HCT116 (cell line): Measurements from ENCODE around the gene TMEM234. TPM values are rescaled to one million over a fixed set of nuclear protein-coding genes. Genes with fewer than 3 reads are reported as not detected.

ENCODE experiments used
- ATAC-seq: fragments of 200-7000 bp; cut with Tn5 transposase; 2 replicates; pipeline ENCODE4 v1.9.1; 2020; ENCODE audit warnings: mild to moderate bottlenecking, moderate library complexity
- BruUV-seq: library from RNA; stranded (reverse); fragments of 400-500 nt; replicated peaks from 2 replicates; lab custom pipeline; 2021; lab: Mats Ljungman, UMichigan
- CTCF ChIA-PET: fragments of 300-600 bp; sonication (Branson Sonifier 250); formaldehyde crosslinking; loops from one replicate; lab custom pipeline; 2021; ENCODE audit warnings: antibody characterized with exemption; lab: Charles Lee
- POLR2A ChIA-PET: fragments of 300-600, 350-600 bp; sonication (Branson Sonifier 250); formaldehyde crosslinking; loops from one replicate; lab custom pipeline; 2021; ENCODE audit warnings: antibody characterized with exemption; lab: Charles Lee
- RAD21 ChIA-PET, 2 experiments: fragments of 300-600 bp; sonication (Branson Sonifier 250); formaldehyde crosslinking; loops; one replicate each; lab custom pipeline; 2023; ENCODE audit warnings: low total read pairs in 2 of 2; ENCODE audit not compliant: uncharacterized antibody in 2 of 2, unreplicated experiment in 2 of 2, low non-redundant PET in 1 of 2; lab: Charles Lee
- DNase-seq: peaks from one replicate; pipeline ENCODE4 v3.0.0-alpha.2; 2010; ENCODE audit warnings: low read depth, low spot score
- H2AFZ ChIP-seq: fragments of 200-600 bp; shearing (Covaris generic), sonication (generic); 2 replicates; pipeline ENCODE4 v1.6.1; 2017; ENCODE audit warnings: low read depth, mixed run types, mixed read lengths, antibody characterized with exemption, low read length; ENCODE audit not compliant: poor library complexity, severe bottlenecking
- H3K27ac ChIP-seq: 2 replicates; pipeline ENCODE4 v1.5.1; 2012; ENCODE audit warnings: low read depth, low read length
- H3K27me3 ChIP-seq: fragments of 200-600 bp; sonication (generic); 2 replicates; pipeline ENCODE4 v1.6.1; 2016; ENCODE audit warnings: mixed run types, low read length, mixed read lengths; ENCODE audit not compliant: insufficient read depth
- H3K36me3 ChIP-seq, 2 experiments: fragments of 200-500 bp in 1 of 2; fragments of 200-600 bp in 1 of 2; sonication (Bioruptor generic) in 1 of 2; sonication (generic) in 1 of 2; 2 replicates each; pipeline versions ENCODE4 v1.5.1 to v1.6.1; 2014 to 2016; ENCODE audit warnings: low read length in 2 of 2, inconsistent platforms in 1 of 2, mixed read lengths in 1 of 2, mixed run types in 1 of 2; ENCODE audit not compliant: insufficient read depth in 2 of 2, control insufficient read depth in 1 of 2
- H3K4me1 ChIP-seq, 2 experiments: fragments of 200-600 bp in 1 of 2; sonication (generic) in 1 of 2; 2 replicates each; pipeline versions ENCODE4 v1.5.1 to v1.6.1; 2012 to 2017; ENCODE audit warnings: low read length in 2 of 2, inconsistent platforms in 1 of 2, mild to moderate bottlenecking in 1 of 2, mixed read lengths in 1 of 2, mixed run types in 1 of 2, moderate library complexity in 1 of 2; ENCODE audit not compliant: insufficient read depth in 2 of 2, control insufficient read depth in 1 of 2
- H3K4me2 ChIP-seq: fragments of 200-600 bp; sonication (generic); 2 replicates; pipeline ENCODE4 v1.6.1; 2017; ENCODE audit warnings: mixed run types, low read length, mixed read lengths
- H3K4me3 ChIP-seq, 2 experiments: fragments of 200-600 bp in 1 of 2; sonication (generic) in 1 of 2; replicated peaks in 1 of 2; 2 replicates each; pipeline ENCODE4 v1.5.1; 2011 to 2016; ENCODE audit warnings: low read length in 2 of 2, control low read depth in 1 of 2, low read depth in 1 of 2, mild to moderate bottlenecking in 1 of 2, mixed read lengths in 1 of 2, mixed run types in 1 of 2
- H3K79me2 ChIP-seq: fragments of 200-600 bp; sonication (generic); 2 replicates; pipeline ENCODE4 v1.6.1; 2017; ENCODE audit warnings: mild to moderate bottlenecking, mixed run types, low read length, moderate library complexity, mixed read lengths; ENCODE audit not compliant: insufficient read depth
- H3K9ac ChIP-seq: fragments of 200-600 bp; sonication (generic); 2 replicates; pipeline ENCODE4 v1.6.1; 2016; ENCODE audit warnings: low read length, mixed read lengths
- H3K9me2 ChIP-seq: fragments of 200-600 bp; sonication (generic), shearing (Covaris generic); 2 replicates; pipeline ENCODE4 v1.6.1; 2017; ENCODE audit warnings: mixed run types, mild to moderate bottlenecking, moderate library complexity; ENCODE audit not compliant: insufficient read depth
- H3K9me3 ChIP-seq, 2 experiments: fragments of 200-500 bp in 1 of 2; fragments of 200-600 bp in 1 of 2; sonication (Bioruptor generic) in 1 of 2; sonication (generic) in 1 of 2; 2 replicates each; pipeline ENCODE4 v1.6.1; 2014 to 2017; ENCODE audit warnings: low read length in 2 of 2, mixed read lengths in 2 of 2, inconsistent platforms in 1 of 2, low read depth in 1 of 2, mild to moderate bottlenecking in 1 of 2, mixed run types in 1 of 2, moderate library complexity in 1 of 2; ENCODE audit not compliant: control insufficient read depth in 1 of 2, insufficient read depth in 1 of 2
- H4K20me1 ChIP-seq: fragments of 200-600 bp; sonication (generic), shearing (Covaris generic); 2 replicates; pipeline ENCODE4 v1.6.1; 2017; ENCODE audit warnings: mixed run types, mild to moderate bottlenecking, moderate library complexity; ENCODE audit not compliant: insufficient read depth
- CEBPB ChIP-seq: IDR thresholded peaks from 2 replicates; pipeline ENCODE4 v1.6.1; 2012; ENCODE audit warnings: low read depth
- ELF1 ChIP-seq: IDR thresholded peaks from 2 replicates; pipeline ENCODE4 v1.6.1; 2012; ENCODE audit warnings: low read depth, borderline replicate concordance
- FOSL1 ChIP-seq: IDR thresholded peaks from 2 replicates; pipeline ENCODE4 v1.6.1; 2012; ENCODE audit warnings: low read depth
- JUND ChIP-seq: IDR thresholded peaks from 2 replicates; pipeline ENCODE4 v1.6.1; 2012
- POLR2AphosphoS5 ChIP-seq: IDR thresholded peaks from 2 replicates; pipeline ENCODE4 v1.6.1; 2011; ENCODE audit warnings: mild to moderate bottlenecking, low read depth, low read length, moderate library complexity
- RAD21 ChIP-seq: IDR thresholded peaks from 2 replicates; pipeline ENCODE4 v1.6.1; 2012; ENCODE audit warnings: low read depth, mild to moderate bottlenecking
- SIN3A ChIP-seq: IDR thresholded peaks from 2 replicates; pipeline ENCODE4 v1.6.1; 2012; ENCODE audit warnings: low read depth
- TCF7L2 ChIP-seq: IDR thresholded peaks from 2 replicates; pipeline ENCODE4 v1.7.0; 2011; ENCODE audit warnings: borderline replicate concordance, inconsistent platforms; ENCODE audit not compliant: insufficient read depth, insufficient read length; ENCODE audit errors: extremely low read depth
- ZFX ChIP-seq: fragments of 450-650 bp; IDR thresholded peaks from 2 replicates; pipeline ENCODE4 v1.6.1; 2017
- intact Hi-C: fragments of 100-400 bp; cut with micrococcal nuclease; formaldehyde crosslinking; loops from 2 replicates; pipeline ENCODE4 v1.10.0; 2022
- total RNA-seq: library from RNA; stranded (reverse); gene quantifications from one replicate; pipeline ENCODE4 v1.2.1, GENCODE V29; 2021; ENCODE audit not compliant: unreplicated experiment
- TF ChIP-seq, protein P1 (sequence below), 3 experiments: fragments of 200-600 bp in 1 of 3; sonication (generic) in 1 of 3; IDR thresholded peaks in 2 of 3; conservative IDR thresholded peaks in 1 of 3; 2 replicates each; pipeline ENCODE4 v1.5.1; 2012 to 2017; ENCODE audit warnings: low read depth in 2 of 3, low read length in 2 of 3, antibody characterized with exemption in 1 of 3, borderline replicate concordance in 1 of 3, control low read depth in 1 of 3, mild to moderate bottlenecking in 1 of 3, mixed read lengths in 1 of 3, mixed run types in 1 of 3, moderate library complexity in 1 of 3; ENCODE audit not compliant: insufficient read depth in 1 of 3
- TF ChIP-seq, protein P2 (sequence below): IDR thresholded peaks from 2 replicates; pipeline ENCODE4 v1.6.1; 2012
- TF ChIP-seq, protein P3 (sequence below): IDR thresholded peaks from 2 replicates; pipeline ENCODE4 v1.6.1; 2011; ENCODE audit warnings: mild to moderate bottlenecking, low read length, moderate library complexity; ENCODE audit not compliant: insufficient replicate concordance; ENCODE audit errors: extremely low read depth

Gene TMEM234
- total RNA-seq, 1 experiment from 2014 or later = 12.3 TPM

DNA sequence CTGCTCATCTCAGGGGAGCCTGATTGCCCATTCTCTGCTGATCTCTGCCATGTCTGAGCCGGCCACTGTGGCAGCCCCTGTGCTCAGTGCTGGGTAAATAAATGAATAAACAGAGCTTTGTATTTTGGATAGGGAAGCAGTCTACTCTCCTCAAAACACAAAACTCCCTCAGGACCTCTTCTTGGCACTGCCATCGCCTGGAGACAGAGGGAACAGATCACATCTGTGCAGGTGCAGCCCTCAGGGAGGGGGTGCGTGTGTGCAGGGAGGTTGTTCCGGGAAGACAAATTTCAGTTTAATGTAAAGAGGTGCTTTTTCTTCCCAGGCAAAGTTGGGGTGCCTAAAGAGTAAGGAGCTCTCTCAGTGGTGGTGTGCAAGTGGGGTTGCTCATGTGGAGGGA is 17.2 kb upstream of the TMEM234 start:
- H3K4me2 ChIP-seq = no peak overlapping the region
- no peak overlapping the region for H3K9ac ChIP-seq
- CTCF ChIA-PET = interaction anchor here (1.6 kb wide), 1 partner anchor 9 kb away, joined by 3 read pairs; no protein-coding TSS in a partner anchor
- no peaks in the 10 kb centered on the region for H3K9me2 ChIP-seq
- RAD21 ChIA-PET = no interaction called here
- no peaks in the 10 kb centered on the region for H4K20me1 ChIP-seq
- no peak for DNase-seq
- POLR2A ChIA-PET = interaction anchor here (1.9 kb wide), 1 partner anchor 155 kb away, joined by 5 read pairs; the partner anchor contains the start of gene BSDC1
- no peaks in the 10 kb centered on the region for H3K79me2 ChIP-seq
- ATAC-seq = no peak
- H3K4me3 ChIP-seq = no peak overlapping the region
- TSS peak; percentile 35 for BruUV-seq
- H3K9me3 ChIP-seq = no peaks in the 10 kb centered on the region
- H3K4me1 ChIP-seq = peaks cover 20 to 45% of the 10 kb centered on the region in 2 experiments
- intact Hi-C loops = no loop called here
- no peak overlapping the region for H2AFZ ChIP-seq
- no peak for TF ChIP-seq SIN3A
- TF ChIP-seq, protein P1, sequence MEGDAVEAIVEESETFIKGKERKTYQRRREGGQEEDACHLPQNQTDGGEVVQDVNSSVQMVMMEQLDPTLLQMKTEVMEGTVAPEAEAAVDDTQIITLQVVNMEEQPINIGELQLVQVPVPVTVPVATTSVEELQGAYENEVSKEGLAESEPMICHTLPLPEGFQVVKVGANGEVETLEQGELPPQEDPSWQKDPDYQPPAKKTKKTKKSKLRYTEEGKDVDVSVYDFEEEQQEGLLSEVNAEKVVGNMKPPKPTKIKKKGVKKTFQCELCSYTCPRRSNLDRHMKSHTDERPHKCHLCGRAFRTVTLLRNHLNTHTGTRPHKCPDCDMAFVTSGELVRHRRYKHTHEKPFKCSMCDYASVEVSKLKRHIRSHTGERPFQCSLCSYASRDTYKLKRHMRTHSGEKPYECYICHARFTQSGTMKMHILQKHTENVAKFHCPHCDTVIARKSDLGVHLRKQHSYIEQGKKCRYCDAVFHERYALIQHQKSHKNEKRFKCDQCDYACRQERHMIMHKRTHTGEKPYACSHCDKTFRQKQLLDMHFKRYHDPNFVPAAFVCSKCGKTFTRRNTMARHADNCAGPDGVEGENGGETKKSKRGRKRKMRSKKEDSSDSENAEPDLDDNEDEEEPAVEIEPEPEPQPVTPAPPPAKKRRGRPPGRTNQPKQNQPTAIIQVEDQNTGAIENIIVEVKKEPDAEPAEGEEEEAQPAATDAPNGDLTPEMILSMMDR (IDR thresholded peaks at IDR 0.05 in 2 of 3, conservative IDR thresholded peaks at IDR 0.05 in 1 of 3; ENCODE audit: borderline replicate concordance in 1 of 3, insufficient read depth in 1 of 3, low read depth in 2 of 3, low read length in 2 of 3) = no peak
- TF ChIP-seq, protein P2, sequence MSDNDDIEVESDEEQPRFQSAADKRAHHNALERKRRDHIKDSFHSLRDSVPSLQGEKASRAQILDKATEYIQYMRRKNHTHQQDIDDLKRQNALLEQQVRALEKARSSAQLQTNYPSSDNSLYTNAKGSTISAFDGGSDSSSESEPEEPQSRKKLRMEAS = no peak
- TF ChIP-seq, protein P3, sequence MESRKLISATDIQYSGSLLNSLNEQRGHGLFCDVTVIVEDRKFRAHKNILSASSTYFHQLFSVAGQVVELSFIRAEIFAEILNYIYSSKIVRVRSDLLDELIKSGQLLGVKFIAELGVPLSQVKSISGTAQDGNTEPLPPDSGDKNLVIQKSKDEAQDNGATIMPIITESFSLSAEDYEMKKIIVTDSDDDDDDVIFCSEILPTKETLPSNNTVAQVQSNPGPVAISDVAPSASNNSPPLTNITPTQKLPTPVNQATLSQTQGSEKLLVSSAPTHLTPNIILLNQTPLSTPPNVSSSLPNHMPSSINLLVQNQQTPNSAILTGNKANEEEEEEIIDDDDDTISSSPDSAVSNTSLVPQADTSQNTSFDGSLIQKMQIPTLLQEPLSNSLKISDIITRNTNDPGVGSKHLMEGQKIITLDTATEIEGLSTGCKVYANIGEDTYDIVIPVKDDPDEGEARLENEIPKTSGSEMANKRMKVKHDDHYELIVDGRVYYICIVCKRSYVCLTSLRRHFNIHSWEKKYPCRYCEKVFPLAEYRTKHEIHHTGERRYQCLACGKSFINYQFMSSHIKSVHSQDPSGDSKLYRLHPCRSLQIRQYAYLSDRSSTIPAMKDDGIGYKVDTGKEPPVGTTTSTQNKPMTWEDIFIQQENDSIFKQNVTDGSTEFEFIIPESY = no peak
- no peak for TF ChIP-seq ZFX
- TF ChIP-seq ELF1 = no peak
- no peak for TF ChIP-seq FOSL1
- no peak for TF ChIP-seq JUND
- no peak for TF ChIP-seq CEBPB
- TF ChIP-seq RAD21 = no peak
- no peak for TF ChIP-seq TCF7L2
- no peak for TF ChIP-seq POLR2AphosphoS5
- H3K36me3 ChIP-seq = no peaks in the 10 kb centered on the region
- H3K27ac ChIP-seq = peak overlapping the region; percentile 87; the same call in 1 of the 2 replicates
- no peaks in the 10 kb centered on the region for H3K27me3 ChIP-seq
